Measurements from ENCODE around the gene BMP6. TPM values are rescaled to one million over a fixed set of nuclear protein-coding genes. Genes with fewer than 3 reads are reported as not detected.

The BMP6 gene
- total and polyA plus RNA-seq, 2 experiments from 2014 or later, result 0.84 to 2.8 TPM

GRCh38 chr6:7687145-7688111, 38.5 kb upstream of the BMP6 start (continued):
- TF ChIP-seq ZNF462 (CRISPR knock-in tag; IDR thresholded peaks at IDR 0.05) (no peak), EZH2phosphoT487 (IDR thresholded peaks at IDR 0.05; ENCODE audit: unreplicated experiment) (no peak), REST (IDR thresholded peaks at IDR 0.05; ENCODE audit: unreplicated experiment) (no peak), EZH2 (IDR thresholded peaks at IDR 0.05; ENCODE audit: low read depth, unreplicated experiment) (no peak), JUNB (IDR thresholded peaks at IDR 0.05; ENCODE audit: unreplicated experiment) (no peak), NANOG (IDR thresholded peaks at IDR 0.05; ENCODE audit: borderline replicate concordance) (no peak), ZNF331 (CRISPR knock-in tag; IDR thresholded peaks at IDR 0.05; ENCODE audit: low read depth) (no peak)
